MCF 10A (cell line): ENCODE data around the gene H6PD. TPM values are rescaled to one million over a fixed set of nuclear protein-coding genes. Genes with fewer than 3 reads are reported as not detected.

Experiments used
- Bru-seq: library from RNA; stranded (reverse); fragments of 400-500 nt; gene quantifications from one replicate; lab custom pipeline; 2021; lab: Mats Ljungman, UMichigan
- BruChase-seq, 2 experiments: library from RNA; stranded (reverse); fragments of 400-500 nt; gene quantifications; one replicate each; lab custom pipeline; 2021; lab: Mats Ljungman, UMichigan
- BruUV-seq: library from RNA; stranded (reverse); fragments of 400-500 nt; replicated peaks from 2 replicates; lab custom pipeline; 2021; lab: Mats Ljungman, UMichigan
- CTCF ChIA-PET: fragments of 300-600 bp; sonication (Branson Sonifier 250); formaldehyde crosslinking; extraction: SDS; loops from one replicate; lab custom pipeline; 2021; ENCODE audit warnings: antibody characterized with exemption, inconsistent platforms; lab: Yijun Ruan, JAX
- POLR2A ChIA-PET: fragments of 300-600, 350-650 bp; sonication (Branson Sonifier 250); formaldehyde crosslinking; extraction: SDS; loops from one replicate; lab custom pipeline; 2020; ENCODE audit warnings: antibody characterized with exemption, inconsistent platforms; lab: Yijun Ruan, JAX
- DNase-seq: peaks from one replicate; pipeline ENCODE4 v3.0.0-alpha.2; 2018; ENCODE audit not compliant: unreplicated experiment
- H3K27ac Mint-ChIP-seq: one replicate; pipeline ENCODE4 v1.8.0; 2022; ENCODE audit warnings: mild to moderate bottlenecking, low read depth, mixed read lengths; ENCODE audit not compliant: unreplicated experiment
- H3K27me3 Mint-ChIP-seq: one replicate; pipeline ENCODE4 v1.8.0; 2022; ENCODE audit warnings: mixed read lengths; ENCODE audit not compliant: insufficient read depth, unreplicated experiment
- H3K36me3 Mint-ChIP-seq: one replicate; pipeline ENCODE4 v1.8.0; 2022; ENCODE audit warnings: mild to moderate bottlenecking, moderate library complexity, mixed read lengths; ENCODE audit not compliant: insufficient read depth, unreplicated experiment
- H3K4me1 Mint-ChIP-seq: one replicate; pipeline ENCODE4 v1.8.0; 2022; ENCODE audit warnings: mixed read lengths; ENCODE audit not compliant: insufficient read depth, unreplicated experiment
- H3K4me3 Mint-ChIP-seq: one replicate; pipeline ENCODE4 v1.8.0; 2022; ENCODE audit warnings: mild to moderate bottlenecking, moderate library complexity, mixed read lengths; ENCODE audit not compliant: unreplicated experiment
- H3K9me3 Mint-ChIP-seq: one replicate; pipeline ENCODE4 v1.8.0; 2022; ENCODE audit warnings: mixed read lengths; ENCODE audit not compliant: unreplicated experiment
- CTCF ChIP-seq: fragments of 200-600 bp; IDR thresholded peaks from one replicate; pipeline ENCODE4 v1.8.0; 2022; ENCODE audit warnings: antibody characterized with exemption, mild to moderate bottlenecking; ENCODE audit not compliant: unreplicated experiment
- intact Hi-C: fragments of 100-400 bp; cut with micrococcal nuclease; formaldehyde crosslinking; loops from 2 replicates; pipeline ENCODE4 v1.14.1; 2022
- long read RNA-seq: library from polyadenylated mRNA; stranded (forward); transcript quantifications from one replicate; pipeline ENCODE4 v2.0.0, GENCODE V29; 2022
- total RNA-seq: library from RNA; stranded (reverse); gene quantifications from 2 replicates; pipeline ENCODE4 v1.2.3, GENCODE V29; 2022

Gene H6PD, protein sequence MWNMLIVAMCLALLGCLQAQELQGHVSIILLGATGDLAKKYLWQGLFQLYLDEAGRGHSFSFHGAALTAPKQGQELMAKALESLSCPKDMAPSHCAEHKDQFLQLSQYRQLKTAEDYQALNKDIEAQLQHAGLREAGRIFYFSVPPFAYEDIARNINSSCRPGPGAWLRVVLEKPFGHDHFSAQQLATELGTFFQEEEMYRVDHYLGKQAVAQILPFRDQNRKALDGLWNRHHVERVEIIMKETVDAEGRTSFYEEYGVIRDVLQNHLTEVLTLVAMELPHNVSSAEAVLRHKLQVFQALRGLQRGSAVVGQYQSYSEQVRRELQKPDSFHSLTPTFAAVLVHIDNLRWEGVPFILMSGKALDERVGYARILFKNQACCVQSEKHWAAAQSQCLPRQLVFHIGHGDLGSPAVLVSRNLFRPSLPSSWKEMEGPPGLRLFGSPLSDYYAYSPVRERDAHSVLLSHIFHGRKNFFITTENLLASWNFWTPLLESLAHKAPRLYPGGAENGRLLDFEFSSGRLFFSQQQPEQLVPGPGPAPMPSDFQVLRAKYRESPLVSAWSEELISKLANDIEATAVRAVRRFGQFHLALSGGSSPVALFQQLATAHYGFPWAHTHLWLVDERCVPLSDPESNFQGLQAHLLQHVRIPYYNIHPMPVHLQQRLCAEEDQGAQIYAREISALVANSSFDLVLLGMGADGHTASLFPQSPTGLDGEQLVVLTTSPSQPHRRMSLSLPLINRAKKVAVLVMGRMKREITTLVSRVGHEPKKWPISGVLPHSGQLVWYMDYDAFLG
- total RNA-seq (23.6 and 28.7 TPM in 2 replicates), Bru-seq, nascent RNA (percentile 75 among the genes with signal in this experiment), BruChase-seq, experiment 1, labeled RNA remaining after a 6-hour chase (percentile 88 among the genes with signal in this experiment), BruChase-seq, experiment 2, labeled RNA remaining after a 2-hour chase (percentile 83 among the genes with signal in this experiment)
- long read RNA-seq, full-length matches to known transcripts = 12 of 52 reads
- long read RNA-seq, partial matches to known transcripts = 19 of 52 reads
- long read RNA-seq, other reads (novel, unspliced or antisense) = 21 of 52 reads

GRCh38 chr1:9234223-9235095 is at the start of gene H6PD:
H6PD (plus strand) TSS chr1:9234774; CDS start chr1:9244935, 10,161 bp downstream.
- Mint-ChIP-seq H3K36me3 (peaks cover 8% of the 10 kb centered on the region), H3K9me3 (no peaks in the 10 kb centered on the region), H3K4me3 (peak within 1 kb of the TSS; percentile 79), H3K27me3 (no peaks in the 10 kb centered on the region), H3K27ac (peak within 1 kb of the TSS; percentile 76), H3K4me1 (peaks cover 27% of the 10 kb centered on the region)
- peak; percentile 77 for TF ChIP-seq CTCF
- BruUV-seq = no TSS peak
- POLR2A ChIA-PET = interaction anchor here (1.0 to 3.1 kb wide), 8 partner anchors 9 to 355 kb away, joined by 3 to 15 read pairs (median 4); no protein-coding TSS in a partner anchor
- intact Hi-C loops = no loop called here
- CTCF ChIA-PET = interaction anchor here (0.6 to 2.4 kb wide), 14 partner anchors 8 to 527 kb away, joined by 3 to 7 read pairs (median 3); no protein-coding TSS in a partner anchor
- peak; percentile 83 for DNase-seq

GRCh38 chr1:9186082-9186859 is 48.3 kb upstream of the H6PD start:
- no peaks in the 10 kb centered on the region for H3K4me1 Mint-ChIP-seq
- DNase-seq = no peak
- POLR2A ChIA-PET = no interaction called here
- no peak for TF ChIP-seq CTCF
- H3K4me3 Mint-ChIP-seq = no peak overlapping the region
- no peak overlapping the region for H3K27ac Mint-ChIP-seq
- peaks cover 10% of the 10 kb centered on the region for H3K36me3 Mint-ChIP-seq
- no peaks in the 10 kb centered on the region for H3K9me3 Mint-ChIP-seq
- H3K27me3 Mint-ChIP-seq = peaks cover 9% of the 10 kb centered on the region
- intact Hi-C loops = no loop called here
- no TSS peak for BruUV-seq
- CTCF ChIA-PET = interaction anchor here (0.6 to 1.2 kb wide), 3 partner anchors 25 to 355 kb away, joined by 3 to 4 read pairs (median 3); partner anchors contain the start of gene H6PD

- TF ChIP-seq CTCF = no peak
- Mint-ChIP-seq H3K4me3 (no peak overlapping the region), H3K9me3 (no peaks in the 10 kb centered on the region), H3K27me3 (peaks cover 9% of the 10 kb centered on the region), H3K36me3 (peaks cover 14% of the 10 kb centered on the region), H3K27ac (no peak overlapping the region), H3K4me1 (no peaks in the 10 kb centered on the region)
- intact Hi-C loops = no loop called here
- no TSS peak for BruUV-seq
- CTCF ChIA-PET = interaction anchor here (0.8 to 2.4 kb wide), 4 partner anchors 10 to 76 kb away, joined by 4 to 10 read pairs (median 4); partner anchors contain the start of gene H6PD
- no peak for DNase-seq
- POLR2A ChIA-PET = interaction anchor here (1.4 to 1.7 kb wide), 2 partner anchors 9 to 14 kb away, joined by 4 to 5 read pairs; no protein-coding TSS in a partner anchor
Measured at GRCh38 chr1:9187004-9187403, 47.6 kb upstream of the H6PD start.
